CD14-positive monocyte (primary cell): ENCODE data around the gene PARVB. TPM values are rescaled to one million over a fixed set of nuclear protein-coding genes. Genes with fewer than 3 reads are reported as not detected.

ENCODE experiments used
- DNase-seq, 3 donors: peaks; one replicate each; pipeline ENCODE4 v3.0.0-alpha.2; 2011 to 2022
- H2AFZ ChIP-seq: 2 replicates; pipeline ENCODE4 v1.6.0; 2012; ENCODE audit warnings: mild to moderate bottlenecking, low read depth, low read length, inconsistent platforms; ENCODE audit not compliant: insufficient read depth, poor library complexity, severe bottlenecking
- H3K27ac ChIP-seq, 2 donors: 1 replicate in 1 of 2; 2 replicates in 1 of 2; pipeline ENCODE4 v1.5.1; 2012 to 2013; ENCODE audit warnings: low read length in 2 of 2, control low read depth in 1 of 2, inconsistent platforms in 1 of 2, low read depth in 1 of 2, mild to moderate bottlenecking in 1 of 2
- H3K27me3 ChIP-seq, 2 donors: one replicate each; pipeline versions ENCODE4 v1.6.0 to v1.6.1; 2011 to 2013; ENCODE audit warnings: low read length in 2 of 2; ENCODE audit not compliant: control insufficient read depth in 2 of 2, insufficient read depth in 2 of 2
- H3K36me3 ChIP-seq, 2 donors: replicated peaks in 1 of 2; 1 replicate in 1 of 2; 2 replicates in 1 of 2; pipeline versions ENCODE4 v1.5.1 to v1.6.1; 2012 to 2013; ENCODE audit warnings: low read length in 2 of 2, control low read depth in 1 of 2, inconsistent platforms in 1 of 2, mild to moderate bottlenecking in 1 of 2; ENCODE audit not compliant: insufficient read depth in 2 of 2, control insufficient read depth in 1 of 2
- H3K4me1 ChIP-seq, 2 donors: 1 replicate in 1 of 2; 2 replicates in 1 of 2; pipeline versions ENCODE4 v1.5.1 to v1.6.1; 2012 to 2013; ENCODE audit warnings: low read length in 2 of 2, control low read depth in 1 of 2, inconsistent platforms in 1 of 2, mild to moderate bottlenecking in 1 of 2, moderate library complexity in 1 of 2; ENCODE audit not compliant: insufficient read depth in 2 of 2, control insufficient read depth in 1 of 2
- H3K4me2 ChIP-seq: replicated peaks from 2 replicates; pipeline ENCODE3; 2012; ENCODE audit warnings: low read length, moderate library complexity, mild to moderate bottlenecking; ENCODE audit not compliant: poor library complexity, severe bottlenecking; ENCODE audit errors: extremely low read depth
- H3K4me3 ChIP-seq, 3 experiments: fragments of 200-600 bp in 1 of 3; sonication (generic) in 1 of 3; replicated peaks in 1 of 3; 1 replicate in 2 of 3; 2 replicates in 1 of 3; pipeline ENCODE4 v1.5.1; 2011 to 2013; ENCODE audit warnings: low read length in 3 of 3, mild to moderate bottlenecking in 3 of 3, control low read depth in 2 of 3, low read depth in 2 of 3, inconsistent platforms in 1 of 3, moderate library complexity in 1 of 3
- H3K79me2 ChIP-seq: 2 replicates; pipeline ENCODE4 v1.6.0; 2012; ENCODE audit warnings: mild to moderate bottlenecking, control low read depth, inconsistent platforms, low read length, moderate library complexity; ENCODE audit not compliant: insufficient read depth
- H3K9ac ChIP-seq: 2 replicates; pipeline ENCODE4 v1.6.0; 2017; ENCODE audit warnings: low read length, mild to moderate bottlenecking; ENCODE audit not compliant: insufficient read depth, poor library complexity, severe bottlenecking
- H3K9me3 ChIP-seq, 2 donors: replicated peaks in 1 of 2; 1 replicate in 1 of 2; 2 replicates in 1 of 2; pipeline versions ENCODE4 v1.5.1 to v1.6.1; 2012 to 2013; ENCODE audit warnings: low read length in 2 of 2, control low read depth in 1 of 2; ENCODE audit not compliant: control insufficient read depth in 1 of 2, insufficient read depth in 1 of 2
- H4K20me1 ChIP-seq: 2 replicates; pipeline ENCODE4 v1.6.0; 2012; ENCODE audit warnings: mild to moderate bottlenecking, low read length, control low read depth, moderate library complexity; ENCODE audit not compliant: insufficient read depth
- H3K27ac Mint-ChIP-seq, 7 donors: one replicate each; pipeline ENCODE4 v1.8.0; 2020; ENCODE audit warnings: mild to moderate bottlenecking in 7 of 7, mixed read lengths in 7 of 7, moderate library complexity in 6 of 7, inconsistent platforms in 2 of 7
- H3K27me3 Mint-ChIP-seq, 3 donors: one replicate each; pipeline ENCODE4 v1.8.0; 2021 to 2022; ENCODE audit warnings: low read depth in 3 of 3, mild to moderate bottlenecking in 3 of 3, mixed read lengths in 3 of 3, moderate library complexity in 3 of 3, inconsistent platforms in 1 of 3
- H3K36me3 Mint-ChIP-seq, 2 donors: one replicate each; pipeline ENCODE4 v1.8.0; 2020; ENCODE audit warnings: mixed read lengths in 2 of 2, inconsistent platforms in 1 of 2, mild to moderate bottlenecking in 1 of 2
- H3K4me1 Mint-ChIP-seq: one replicate; pipeline ENCODE4 v1.8.0; 2020; ENCODE audit warnings: mild to moderate bottlenecking, mixed read lengths
- H3K4me3 Mint-ChIP-seq, 2 donors: one replicate each; pipeline ENCODE4 v1.8.0; 2020; ENCODE audit warnings: mild to moderate bottlenecking in 2 of 2, mixed read lengths in 2 of 2, moderate library complexity in 1 of 2
- H3K9me3 Mint-ChIP-seq, 7 donors: one replicate each; pipeline ENCODE4 v1.8.0; 2020 to 2022; ENCODE audit warnings: mixed read lengths in 7 of 7, mild to moderate bottlenecking in 6 of 7, moderate library complexity in 6 of 7, inconsistent platforms in 2 of 7
- CTCF ChIP-seq: fragments of 200-600 bp; IDR thresholded peaks from one replicate; pipeline ENCODE4 v1.8.0; 2022; ENCODE audit warnings: antibody characterized with exemption, mild to moderate bottlenecking
- WGBS: methylation state at CpG from one replicate; pipeline ENCODE4 v1.1.5; 2013; ENCODE audit warnings: missing lambda C conversion rate; ENCODE audit not compliant: insufficient coverage; 5-methylcytosine and 5-hydroxymethylcytosine counted together
- intact Hi-C, 2 donors: fragments of 100-400 bp; cut with micrococcal nuclease; formaldehyde crosslinking; loops; one replicate each; pipeline versions ENCODE4 v1.15.0 to v1.15.1; 2023
- polyA plus RNA-seq, 3 donors: library from polyadenylated mRNA; depleted of rRNA in 1 of 3; unstranded in 2 of 3; stranded (reverse) in 1 of 3; fragments of 300-500 nt in 2 of 3; fragments of >200 nt in 1 of 3; fragmentation: Illumina TruSeq in 2 of 3; gene quantifications; 1 replicate in 2 of 3; 2 replicates in 1 of 3; pipeline ENCODE4 v1.2.3, GENCODE V29; 2012 to 2021

Gene PARVB
- polyA plus RNA-seq, 3 donors: 13.4 to 38.5 (median 17.9) TPM

GRCh38 chr22:44018594-44018993, 5.5 kb upstream of the PARVB start:
- DNase-seq: no peak
- peak overlapping the region in 2 of 7 donors; percentile 1 to 9 for H3K27ac Mint-ChIP-seq
- no peak overlapping the region for H3K4me3 Mint-ChIP-seq

GRCh38 chr22:44019416-44019815, 4.7 kb upstream of the PARVB start:
- no peaks in the 10 kb centered on the region for H3K9me3 ChIP-seq
- Mint-ChIP-seq H3K4me3 (no peak overlapping the region), H3K9me3 (no peaks in the 10 kb centered on the region), H3K4me1 (peaks cover 24% of the 10 kb centered on the region), H3K27me3 (peaks cover 0 to 2% (median 0%) of the 10 kb centered on the region in 3 donors), H3K36me3 (peaks cover 0 to 2% of the 10 kb centered on the region in 2 donors), H3K27ac (no peak overlapping the region)
- 97% methylated on average over 6 of the region's 10 CpGs for WGBS
- H2AFZ ChIP-seq: no peak overlapping the region
- no peak overlapping the region for H3K9ac ChIP-seq
- intact Hi-C loops: no loop called here
- H3K4me1 ChIP-seq: peaks cover 11 to 13% of the 10 kb centered on the region in 2 donors
- H3K27ac ChIP-seq: no peak overlapping the region
- no peak for TF ChIP-seq CTCF
- H4K20me1 ChIP-seq: no peaks in the 10 kb centered on the region
- no peak for DNase-seq
- H3K36me3 ChIP-seq: no peaks in the 10 kb centered on the region
- H3K4me2 ChIP-seq: no peak overlapping the region
- peaks cover under 1% of the 10 kb centered on the region for H3K79me2 ChIP-seq
- H3K4me3 ChIP-seq: no peak overlapping the region
- no peaks in the 10 kb centered on the region for H3K27me3 ChIP-seq

More at GRCh38 chr22:44018594-44018993, 5.5 kb upstream of the PARVB start:
- Histone ChIP-seq H4K20me1 (no peaks in the 10 kb centered on the region), H3K4me2 (no peak overlapping the region), H3K4me3 (no peak overlapping the region), H2AFZ (no peak overlapping the region), H3K27ac (no peak overlapping the region), H3K9me3 (no peaks in the 10 kb centered on the region), H3K79me2 (no peaks in the 10 kb centered on the region), H3K9ac (no peak overlapping the region), H3K27me3 (no peaks in the 10 kb centered on the region), H3K4me1 (peaks cover 7 to 9% of the 10 kb centered on the region in 2 donors), H3K36me3 (no peaks in the 10 kb centered on the region)
- Mint-ChIP-seq H3K9me3 (no peaks in the 10 kb centered on the region), H3K4me1 (peaks cover 21% of the 10 kb centered on the region), H3K36me3 (peaks cover 0 to 2% of the 10 kb centered on the region in 2 donors), H3K27me3 (peaks cover 0 to 2% (median 1%) of the 10 kb centered on the region in 3 donors)
- intact Hi-C loops: no loop called here
- 100% methylated on average over 1 of the region's 9 CpGs for WGBS
- no peak for TF ChIP-seq CTCF
